Measurements from ENCODE around the gene AP1S3.
"Not testable (repeated sequence)": the region's sequence is repeated elsewhere in the genome, so short reads cannot be mapped to it uniquely, and the experiment has no call there.

GRCh38 chr2:223761746-223762145 lies 75.6 kb downstream of the AP1S3 start:
- not testable (repeated sequence) for TF ChIP-seq POLR2AphosphoS5, SPI1, POLR2A (IDR thresholded peaks at IDR 0.05; ENCODE audit: low read depth, low read length)

Data from GM12891 (cell line).